ENCODE data around the gene HS6ST2.

Gene HS6ST2

GRCh38 chrX:132671229-132671641 lies 287.2 kb downstream of the HS6ST2 start:
- DNase-seq, result no peak

DNA sequence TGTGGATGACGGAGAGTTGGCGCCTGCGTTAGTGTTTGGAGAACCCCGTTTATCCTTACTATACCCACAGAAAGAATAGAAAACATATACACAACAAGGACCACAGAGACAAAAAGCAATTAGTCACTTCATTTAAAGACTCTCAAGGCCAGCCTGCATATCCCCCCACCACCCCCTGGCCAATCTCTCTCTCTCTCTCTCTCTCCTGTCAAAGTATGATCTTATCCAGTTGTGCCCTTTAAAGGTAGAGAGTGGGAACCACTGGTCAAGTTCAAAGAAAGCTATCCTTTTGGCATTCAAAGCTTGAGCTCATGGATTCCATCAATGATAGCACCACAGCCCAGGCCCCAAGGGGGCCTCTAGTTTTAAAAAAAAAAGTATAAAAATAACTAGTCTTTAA lies 289.3 kb downstream of the HS6ST2 start:
- DNase-seq, result no peak

DNA sequence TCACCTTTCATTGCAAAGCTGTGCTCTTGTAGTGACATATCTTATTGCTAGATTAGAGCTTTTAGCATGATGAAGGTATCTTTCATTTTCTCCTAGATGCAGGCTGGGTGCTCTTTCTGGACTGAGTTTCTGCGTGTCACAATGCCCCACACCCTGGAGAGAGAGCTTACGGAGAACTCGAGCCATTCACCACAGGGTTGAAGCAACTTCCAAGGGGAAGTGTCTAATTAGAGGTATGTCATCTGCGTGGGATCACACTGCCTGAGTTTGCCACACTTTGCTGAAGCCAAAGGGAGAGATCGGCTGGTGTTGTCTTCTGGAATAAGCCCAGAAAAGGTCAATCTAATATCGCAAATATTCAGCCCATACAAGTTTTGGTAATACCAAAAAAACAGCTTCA lies 290.3 kb downstream of the HS6ST2 start:
- DNase-seq, result no peak

GRCh38 chrX:132665676-132666075 lies 292.8 kb downstream of the HS6ST2 start:
- DNase-seq, result no peak

DNA sequence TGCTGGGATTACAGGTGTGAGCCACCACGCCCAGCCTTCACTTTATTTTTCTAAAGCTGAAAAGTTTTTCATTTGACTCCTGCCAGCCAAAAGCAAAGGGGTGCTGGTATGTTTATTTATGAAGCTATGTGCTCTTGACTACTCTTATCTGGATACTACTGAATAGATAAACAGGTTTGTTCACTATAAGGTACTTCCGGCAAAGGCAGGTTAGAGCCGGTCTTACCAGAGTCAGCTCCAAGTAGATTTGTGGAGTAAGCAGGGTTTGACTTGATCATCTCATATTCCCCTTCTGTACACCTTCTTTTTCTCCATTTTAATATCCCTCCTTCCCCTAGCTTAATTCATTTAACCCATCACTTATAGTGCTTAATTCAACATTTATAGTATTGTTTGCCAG lies 294.2 kb downstream of the HS6ST2 start:
- DNase-seq, result no peak

- DNase-seq, result no peak
These were observed 295.6 kb downstream of the HS6ST2 start for GRCh38 chrX:132662844-132663243.

- no peak for DNase-seq
These were observed 300.6 kb downstream of the HS6ST2 start for GRCh38 chrX:132657876-132658275.

GRCh38 chrX:132652871-132653270 lies 305.6 kb downstream of the HS6ST2 start:
- no peak for DNase-seq

GRCh38 chrX:132651421-132652086 lies 306.9 kb downstream of the HS6ST2 start:
- no peak for DNase-seq

GRCh38 chrX:132648895-132649294 lies 309.5 kb downstream of the HS6ST2 start:
- no peak for DNase-seq

DNA sequence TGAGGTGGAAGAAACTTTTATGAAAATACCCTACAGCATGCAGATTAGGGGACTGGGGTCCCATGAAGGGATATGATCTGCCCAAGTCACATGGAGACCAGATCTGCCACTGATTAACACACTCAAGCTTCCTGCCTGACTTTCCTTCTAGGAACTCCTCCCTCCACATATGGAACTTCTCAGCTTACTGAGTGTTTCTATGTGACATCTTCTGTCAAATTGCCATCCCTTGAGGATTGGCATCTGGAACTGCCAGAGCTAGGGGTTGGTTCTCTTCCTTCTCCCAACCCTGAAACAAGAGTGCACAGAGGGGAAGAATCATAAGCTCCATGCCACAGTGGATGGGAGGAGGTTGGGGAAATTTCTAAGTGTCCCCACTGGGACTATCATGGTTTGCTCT lies 319.0 kb downstream of the HS6ST2 start:
- DNase-seq, result no peak

DNA sequence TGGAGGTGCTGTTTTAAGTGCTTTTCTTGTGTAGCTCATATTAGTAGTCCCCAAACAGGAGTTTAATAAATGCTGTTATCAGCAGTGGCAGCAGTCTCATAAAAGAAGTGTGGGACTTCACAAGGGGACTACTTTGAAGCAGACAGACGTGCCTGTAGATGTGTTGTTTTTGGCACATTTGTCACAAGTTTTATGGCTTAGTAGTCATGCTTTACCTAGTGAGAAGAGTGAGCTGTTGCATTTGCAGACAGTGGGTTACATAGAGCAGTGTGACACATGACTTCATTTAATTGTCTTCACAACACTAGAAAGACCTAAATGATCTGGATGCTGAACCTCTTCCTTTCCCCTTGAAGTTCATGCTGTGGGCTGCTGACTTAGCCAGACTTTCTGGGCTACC lies 320.1 kb downstream of the HS6ST2 start:
- no peak for DNase-seq

- no peak for DNase-seq
These were observed 322.3 kb downstream of the HS6ST2 start for GRCh38 chrX:132636080-132636479.

DNA sequence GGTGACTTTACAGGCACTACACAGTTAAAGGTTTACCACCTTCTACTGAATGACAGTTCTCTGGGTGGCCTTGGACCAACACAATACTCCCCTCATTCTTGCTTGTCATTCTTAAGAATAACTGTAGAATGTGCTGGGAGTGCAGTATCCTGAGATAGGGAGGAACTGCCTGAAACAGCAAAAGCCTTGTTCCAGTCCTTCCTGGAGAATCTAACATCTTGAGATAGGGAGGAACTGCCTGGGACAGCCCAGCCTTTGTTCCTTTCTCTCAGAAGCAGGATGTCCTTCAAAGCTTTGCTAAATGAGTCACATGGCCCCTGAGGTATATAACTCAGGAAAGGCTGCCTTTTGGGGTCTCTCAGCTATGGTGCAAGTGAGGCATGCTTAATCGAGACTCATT lies 323.9 kb downstream of the HS6ST2 start:
- no peak for DNase-seq

DNA sequence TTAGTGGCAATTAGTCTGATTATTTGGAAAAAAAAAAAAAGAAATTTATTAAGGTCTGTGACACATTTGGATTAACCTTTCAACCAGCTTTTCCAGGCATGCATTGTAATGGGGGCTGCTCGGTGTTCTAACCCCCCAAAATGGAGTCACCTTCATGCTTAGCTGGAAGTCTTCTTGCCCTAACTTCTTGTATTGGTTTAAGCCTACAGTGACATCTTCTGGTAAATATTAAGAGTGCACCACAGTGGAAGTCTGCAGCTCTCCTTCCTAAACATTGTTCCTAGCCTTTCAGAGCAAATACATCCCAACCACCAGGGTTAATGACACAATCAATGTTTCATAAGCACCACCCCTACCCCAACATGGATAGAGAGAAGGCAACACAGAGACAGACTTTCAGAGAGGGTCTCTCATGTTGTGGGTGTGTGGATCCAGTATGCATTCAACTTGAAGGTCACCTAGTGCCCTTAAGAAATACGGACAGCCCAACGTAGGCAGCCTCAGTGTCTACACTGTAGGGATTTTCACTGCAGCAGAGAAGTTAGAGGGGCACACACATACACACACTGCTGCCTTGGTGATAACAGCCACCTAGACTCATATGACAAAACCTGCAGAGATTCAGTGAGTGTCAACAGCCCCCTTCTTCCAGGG lies 326.7 kb downstream of the HS6ST2 start:
- DNase-seq, result peak in 1 of 5 donors; percentile 7

DNA sequence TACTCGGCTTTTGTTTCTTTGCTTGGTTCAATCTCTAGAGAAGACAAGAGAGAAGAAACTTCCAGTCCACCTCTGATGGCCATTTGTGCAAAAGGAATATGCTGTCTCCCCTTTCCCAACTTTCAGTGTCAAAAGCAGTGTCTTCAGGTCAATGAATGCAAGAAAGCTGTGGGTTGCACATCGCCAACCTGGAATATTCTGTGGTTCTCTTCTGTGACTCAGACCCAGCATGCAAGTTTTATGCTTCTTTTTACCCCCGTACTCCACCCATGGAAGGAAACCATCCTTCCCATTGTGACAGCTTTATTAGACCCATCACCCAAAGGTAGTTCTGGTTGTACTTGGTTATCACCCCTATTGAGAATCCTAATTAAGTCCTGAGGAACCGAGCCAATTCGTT lies 334.0 kb downstream of the HS6ST2 start:
- DNase-seq, result no peak

- DNase-seq, result no peak
These were observed 334.5 kb downstream of the HS6ST2 start for GRCh38 chrX:132623942-132624341.

GRCh38 chrX:132623300-132623699 lies 335.1 kb downstream of the HS6ST2 start:
- no peak for DNase-seq

- peak in 1 of 5 donors; percentile 53 for DNase-seq
These were observed 336.3 kb downstream of the HS6ST2 start for GRCh38 chrX:132622130-132622529.

DNA sequence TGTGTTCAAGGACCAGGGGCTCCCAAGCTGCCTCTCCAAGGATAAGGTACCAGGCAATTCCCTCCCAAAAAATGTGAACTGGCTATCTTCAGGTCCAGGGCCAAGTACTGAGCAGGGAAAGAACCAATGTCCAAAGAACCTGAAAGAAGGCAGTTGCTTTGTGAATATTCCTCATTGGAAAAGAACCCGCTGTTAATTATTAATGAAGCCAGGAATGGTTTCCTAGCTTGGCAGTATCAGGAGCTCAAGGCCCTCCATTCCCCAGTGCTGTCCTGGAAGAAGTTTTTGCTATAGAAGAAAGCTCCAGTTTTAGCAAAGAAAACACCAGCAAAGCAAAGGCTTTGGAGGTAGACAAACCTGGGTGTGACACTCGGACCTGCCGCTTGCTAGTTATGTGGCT lies 339.6 kb downstream of the HS6ST2 start:
- DNase-seq, result no peak

- DNase-seq, result peak in 4 of 5 donors; percentile 14 to 44 (median 20)
These were observed 342.9 kb downstream of the HS6ST2 start for GRCh38 chrX:132615391-132616131.

DNA sequence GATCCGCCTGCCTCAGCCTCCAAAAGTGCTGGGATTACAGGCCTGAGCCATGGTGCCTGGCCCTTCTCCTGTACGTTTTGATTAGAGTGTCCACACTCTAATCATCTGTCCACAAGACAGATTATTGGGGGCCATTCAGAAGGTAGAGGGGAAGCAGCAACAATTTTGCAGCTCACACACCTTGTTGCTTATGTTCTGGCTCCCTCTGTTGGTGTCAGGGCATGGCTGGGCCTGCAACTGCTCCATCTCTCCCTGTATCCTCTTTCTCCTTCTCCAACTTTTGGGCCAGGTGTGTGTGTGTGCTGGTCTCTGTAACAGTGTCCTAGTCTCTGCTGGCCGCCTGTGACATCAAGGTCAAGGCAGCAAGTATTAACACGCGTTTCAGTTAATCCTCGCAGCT lies 344.1 kb downstream of the HS6ST2 start:
- DNase-seq, result no peak

DNA sequence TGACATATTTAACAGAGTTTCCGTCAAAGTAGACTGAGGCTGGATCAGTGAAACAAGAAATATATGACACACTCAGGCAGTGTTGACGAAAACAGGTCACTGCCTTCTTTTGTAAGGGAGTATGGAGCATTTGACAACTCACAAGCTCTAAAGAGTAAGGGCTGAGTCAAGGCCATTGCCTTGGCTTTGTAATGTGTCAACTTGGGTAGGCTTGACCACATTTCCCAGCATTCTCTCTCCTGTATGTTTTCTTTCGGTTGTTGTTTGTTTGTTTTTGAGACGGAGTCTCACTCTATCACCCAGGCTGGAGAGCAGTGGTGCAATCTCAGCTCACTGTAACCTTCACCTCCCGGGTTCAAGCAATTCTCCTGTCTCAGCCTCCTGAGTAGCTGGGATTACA lies 344.6 kb downstream of the HS6ST2 start:
- DNase-seq, result no peak
